MCF 10A (cell line): ENCODE results near the gene DMXL2. TPM values are rescaled to one million over a fixed set of nuclear protein-coding genes. Genes with fewer than 3 reads are reported as not detected.

Experiments used
- BruUV-seq: library from RNA; stranded (reverse); fragments of 400-500 nt; replicated peaks from 2 replicates; lab custom pipeline; 2021; lab: Mats Ljungman, UMichigan
- CTCF ChIA-PET: fragments of 300-600 bp; sonication (Branson Sonifier 250); formaldehyde crosslinking; extraction: SDS; loops from one replicate; lab custom pipeline; 2021; ENCODE audit warnings: antibody characterized with exemption, inconsistent platforms; lab: Yijun Ruan, JAX
- POLR2A ChIA-PET: fragments of 300-600, 350-650 bp; sonication (Branson Sonifier 250); formaldehyde crosslinking; extraction: SDS; loops from one replicate; lab custom pipeline; 2020; ENCODE audit warnings: antibody characterized with exemption, inconsistent platforms; lab: Yijun Ruan, JAX
- DNase-seq: peaks from one replicate; pipeline ENCODE4 v3.0.0-alpha.2; 2018; ENCODE audit not compliant: unreplicated experiment
- H3K27ac Mint-ChIP-seq: one replicate; pipeline ENCODE4 v1.8.0; 2022; ENCODE audit warnings: mild to moderate bottlenecking, low read depth, mixed read lengths; ENCODE audit not compliant: unreplicated experiment
- H3K27me3 Mint-ChIP-seq: one replicate; pipeline ENCODE4 v1.8.0; 2022; ENCODE audit warnings: mixed read lengths; ENCODE audit not compliant: insufficient read depth, unreplicated experiment
- H3K36me3 Mint-ChIP-seq: one replicate; pipeline ENCODE4 v1.8.0; 2022; ENCODE audit warnings: mild to moderate bottlenecking, moderate library complexity, mixed read lengths; ENCODE audit not compliant: insufficient read depth, unreplicated experiment
- H3K4me1 Mint-ChIP-seq: one replicate; pipeline ENCODE4 v1.8.0; 2022; ENCODE audit warnings: mixed read lengths; ENCODE audit not compliant: insufficient read depth, unreplicated experiment
- H3K4me3 Mint-ChIP-seq: one replicate; pipeline ENCODE4 v1.8.0; 2022; ENCODE audit warnings: mild to moderate bottlenecking, moderate library complexity, mixed read lengths; ENCODE audit not compliant: unreplicated experiment
- H3K9me3 Mint-ChIP-seq: one replicate; pipeline ENCODE4 v1.8.0; 2022; ENCODE audit warnings: mixed read lengths; ENCODE audit not compliant: unreplicated experiment
- CTCF ChIP-seq: fragments of 200-600 bp; IDR thresholded peaks from one replicate; pipeline ENCODE4 v1.8.0; 2022; ENCODE audit warnings: antibody characterized with exemption, mild to moderate bottlenecking; ENCODE audit not compliant: unreplicated experiment
- intact Hi-C: fragments of 100-400 bp; cut with micrococcal nuclease; formaldehyde crosslinking; loops from 2 replicates; pipeline ENCODE4 v1.14.1; 2022
- total RNA-seq: library from RNA; stranded (reverse); gene quantifications from 2 replicates; pipeline ENCODE4 v1.2.3, GENCODE V29; 2022

DMXL2 gene
- total RNA-seq, 1 experiment from 2014 or later: 13.6 TPM

GRCh38 chr15:51492528-51492927 lies 130.0 kb downstream of the DMXL2 start:
- intact Hi-C loops: loop anchor here (10.0 kb wide), 1 partner anchor 208 kb away; no protein-coding TSS in a partner anchor
- TF ChIP-seq CTCF: no peak
- ChIA-PET POLR2A (interaction anchor here (0.6 kb wide), 1 partner anchor 1066 kb away, joined by 3 read pairs; no protein-coding TSS in a partner anchor), CTCF (interaction anchor here (1.0 kb wide), 1 partner anchor 330 kb away, joined by 3 read pairs; no protein-coding TSS in a partner anchor)
- DNase-seq: no peak
- no peaks in the 10 kb centered on the region for H3K9me3 Mint-ChIP-seq
- H3K4me1 Mint-ChIP-seq: no peaks in the 10 kb centered on the region
- BruUV-seq: no TSS peak
- H3K4me3 Mint-ChIP-seq: no peak overlapping the region
- H3K27me3 Mint-ChIP-seq: no peaks in the 10 kb centered on the region
- no peak overlapping the region for H3K27ac Mint-ChIP-seq
- H3K36me3 Mint-ChIP-seq: peaks cover 12% of the 10 kb centered on the region

- BruUV-seq: no TSS peak
- no peaks in the 10 kb centered on the region for H3K27me3 Mint-ChIP-seq
- H3K9me3 Mint-ChIP-seq: no peaks in the 10 kb centered on the region
- H3K4me1 Mint-ChIP-seq: no peaks in the 10 kb centered on the region
- POLR2A ChIA-PET: interaction anchor here (0.6 kb wide), 1 partner anchor 1066 kb away, joined by 3 read pairs; no protein-coding TSS in a partner anchor
- DNase-seq: no peak
- CTCF ChIA-PET: interaction anchor here (0.6 to 1.0 kb wide), 3 partner anchors 204 to 329 kb away, joined by 3 to 4 read pairs (median 3); no protein-coding TSS in a partner anchor
- no peak for TF ChIP-seq CTCF
- no peak overlapping the region for H3K4me3 Mint-ChIP-seq
- peaks cover 12% of the 10 kb centered on the region for H3K36me3 Mint-ChIP-seq
- intact Hi-C loops: loop anchor here (10.0 kb wide), 1 partner anchor 207 kb away; no protein-coding TSS in a partner anchor
- no peak overlapping the region for H3K27ac Mint-ChIP-seq
Observed at GRCh38 chr15:51491941-51492340, 130.6 kb downstream of the DMXL2 start.

GRCh38 chr15:51484781-51485180 lies 137.8 kb downstream of the DMXL2 start:
- no TSS peak for BruUV-seq
- Mint-ChIP-seq H3K36me3 (no peaks in the 10 kb centered on the region), H3K4me1 (no peaks in the 10 kb centered on the region), H3K27ac (no peak overlapping the region), H3K4me3 (no peak overlapping the region), H3K27me3 (no peaks in the 10 kb centered on the region), H3K9me3 (peaks cover 10% of the 10 kb centered on the region)
- ChIA-PET CTCF (no interaction called here), POLR2A (no interaction called here)
- TF ChIP-seq CTCF: no peak
- DNase-seq: no peak
- intact Hi-C loops: no loop called here

- no peak for DNase-seq
- H3K27me3 Mint-ChIP-seq: no peaks in the 10 kb centered on the region
- ChIA-PET POLR2A (no interaction called here), CTCF (interaction anchor here (2.5 kb wide), 1 partner anchor 16 kb away, joined by 6 read pairs; no protein-coding TSS in a partner anchor)
- H3K27ac Mint-ChIP-seq: no peak overlapping the region
- no TSS peak for BruUV-seq
- no peak for TF ChIP-seq CTCF
- H3K4me1 Mint-ChIP-seq: no peaks in the 10 kb centered on the region
- no peaks in the 10 kb centered on the region for H3K36me3 Mint-ChIP-seq
- H3K9me3 Mint-ChIP-seq: peaks cover 10% of the 10 kb centered on the region
- intact Hi-C loops: no loop called here
- no peak overlapping the region for H3K4me3 Mint-ChIP-seq
Observed at GRCh38 chr15:51483985-51484384, 138.6 kb downstream of the DMXL2 start.
